Testis (tissue), 3 donors: Measurements from ENCODE around the gene GNGT1. TPM values are rescaled to one million over a fixed set of nuclear protein-coding genes. Genes with fewer than 3 reads are reported as not detected.

Experiments
- DNase-seq: peaks from one replicate; pipeline ENCODE4 v3.0.0-alpha.2; 2019
- H3K27ac ChIP-seq, 2 donors: fragments of 200-600 bp; sonication (generic); one replicate each; pipeline ENCODE4 v1.5.1; 2019
- H3K27me3 ChIP-seq: fragments of 200-600 bp; sonication (generic); one replicate; pipeline ENCODE4 v1.5.1; 2019
- H3K36me3 ChIP-seq: fragments of 200-600 bp; sonication (generic); one replicate; pipeline ENCODE4 v1.5.1; 2017; ENCODE audit warnings: low read depth; ENCODE audit errors: missing control alignments
- H3K4me1 ChIP-seq: fragments of 200-600 bp; sonication (generic); one replicate; pipeline ENCODE4 v1.5.1; 2019
- H3K4me3 ChIP-seq, 2 donors: fragments of 200-600 bp; sonication (generic); one replicate each; pipeline ENCODE4 v1.5.1; 2017 to 2019
- H3K9me3 ChIP-seq: fragments of 200-600 bp; sonication (generic); one replicate; pipeline ENCODE4 v1.5.1; 2017
- POLR2A ChIP-seq: fragments of 450-650 bp; IDR thresholded peaks from one replicate; pipeline ENCODE4 v1.6.1; 2017; ENCODE audit warnings: antibody characterized with exemption, mild to moderate bottlenecking, moderate library complexity
- WGBS, 2 donors: methylation state at CpG; one replicate each; pipeline ENCODE4 v1.1.5; 2018; 5-methylcytosine and 5-hydroxymethylcytosine counted together
- intact Hi-C: fragments of 100-400 bp; cut with DNase I; formaldehyde crosslinking; loops from one replicate; pipeline ENCODE4 v1.15.1; 2023; ENCODE audit warnings: low total_unique reads
- polyA plus RNA-seq: library from polyadenylated mRNA; stranded (reverse); fragments of 350-450 nt; fragmentation: Illumina TruSeq; extraction: RNeasy Lipid Tissue Mini Kit (QIAGEN cat#74804); gene quantifications from one replicate; pipeline ENCODE4 v1.2.3, GENCODE V29; 2014; ENCODE audit warnings: low read depth, low replicate concordance; ENCODE audit not compliant: insufficient read depth
- total RNA-seq, 2 donors: library from RNA; depleted of rRNA; stranded (reverse); fragments of >200 nt; gene quantifications; one replicate each; pipeline ENCODE4 v1.2.3, GENCODE V29; 2016
- TF ChIP-seq, protein P1 (sequence below), 3 experiments: fragments of 450-650 bp in 2 of 3; fragments of 200-600 bp in 1 of 3; sonication (generic) in 1 of 3; IDR thresholded peaks; one replicate each; pipeline ENCODE4 v1.5.1; 2016 to 2019; ENCODE audit warnings: antibody characterized with exemption in 3 of 3, mild to moderate bottlenecking in 2 of 3, moderate library complexity in 1 of 3

Gene GNGT1
- total and polyA plus RNA-seq, 3 donors from 2014 or later: not detected

DNA sequence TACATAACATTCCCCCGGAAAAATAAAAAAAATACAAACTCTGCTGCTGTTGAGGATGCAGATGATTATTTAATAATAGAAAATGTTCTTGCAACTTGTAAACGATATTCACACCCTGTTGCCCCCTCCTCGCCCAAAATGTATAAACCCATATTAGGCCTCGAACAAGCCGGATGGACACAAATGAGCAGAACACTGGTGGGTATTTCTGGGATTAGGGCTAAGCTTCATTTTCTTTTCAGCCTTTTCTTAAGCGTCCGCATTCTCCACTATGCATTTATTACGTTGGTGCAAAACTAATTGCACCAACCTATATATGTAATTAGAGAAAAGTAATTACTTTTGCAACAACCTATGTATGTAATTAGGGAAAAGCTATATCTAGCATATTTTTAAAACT, 14.8 kb downstream of the GNGT1 start:
- DNase-seq: no peak
- Histone ChIP-seq H3K27me3 (no peaks in the 10 kb centered on the region), H3K36me3 (no peaks in the 10 kb centered on the region), H3K9me3 (no peaks in the 10 kb centered on the region), H3K27ac (peak overlapping the region; percentile 79 to 93), H3K4me3 (peak overlapping the region; percentile 62 to 67), H3K4me1 (no peaks in the 10 kb centered on the region)
- intact Hi-C loops: no loop called here
- 15 to 30% methylated on average over 8 of the region's 8 CpGs for WGBS, 2 donors
- TF ChIP-seq, protein P1, sequence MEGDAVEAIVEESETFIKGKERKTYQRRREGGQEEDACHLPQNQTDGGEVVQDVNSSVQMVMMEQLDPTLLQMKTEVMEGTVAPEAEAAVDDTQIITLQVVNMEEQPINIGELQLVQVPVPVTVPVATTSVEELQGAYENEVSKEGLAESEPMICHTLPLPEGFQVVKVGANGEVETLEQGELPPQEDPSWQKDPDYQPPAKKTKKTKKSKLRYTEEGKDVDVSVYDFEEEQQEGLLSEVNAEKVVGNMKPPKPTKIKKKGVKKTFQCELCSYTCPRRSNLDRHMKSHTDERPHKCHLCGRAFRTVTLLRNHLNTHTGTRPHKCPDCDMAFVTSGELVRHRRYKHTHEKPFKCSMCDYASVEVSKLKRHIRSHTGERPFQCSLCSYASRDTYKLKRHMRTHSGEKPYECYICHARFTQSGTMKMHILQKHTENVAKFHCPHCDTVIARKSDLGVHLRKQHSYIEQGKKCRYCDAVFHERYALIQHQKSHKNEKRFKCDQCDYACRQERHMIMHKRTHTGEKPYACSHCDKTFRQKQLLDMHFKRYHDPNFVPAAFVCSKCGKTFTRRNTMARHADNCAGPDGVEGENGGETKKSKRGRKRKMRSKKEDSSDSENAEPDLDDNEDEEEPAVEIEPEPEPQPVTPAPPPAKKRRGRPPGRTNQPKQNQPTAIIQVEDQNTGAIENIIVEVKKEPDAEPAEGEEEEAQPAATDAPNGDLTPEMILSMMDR (IDR thresholded peaks at IDR 0.05): no peak
- TF ChIP-seq POLR2A: no peak

DNA sequence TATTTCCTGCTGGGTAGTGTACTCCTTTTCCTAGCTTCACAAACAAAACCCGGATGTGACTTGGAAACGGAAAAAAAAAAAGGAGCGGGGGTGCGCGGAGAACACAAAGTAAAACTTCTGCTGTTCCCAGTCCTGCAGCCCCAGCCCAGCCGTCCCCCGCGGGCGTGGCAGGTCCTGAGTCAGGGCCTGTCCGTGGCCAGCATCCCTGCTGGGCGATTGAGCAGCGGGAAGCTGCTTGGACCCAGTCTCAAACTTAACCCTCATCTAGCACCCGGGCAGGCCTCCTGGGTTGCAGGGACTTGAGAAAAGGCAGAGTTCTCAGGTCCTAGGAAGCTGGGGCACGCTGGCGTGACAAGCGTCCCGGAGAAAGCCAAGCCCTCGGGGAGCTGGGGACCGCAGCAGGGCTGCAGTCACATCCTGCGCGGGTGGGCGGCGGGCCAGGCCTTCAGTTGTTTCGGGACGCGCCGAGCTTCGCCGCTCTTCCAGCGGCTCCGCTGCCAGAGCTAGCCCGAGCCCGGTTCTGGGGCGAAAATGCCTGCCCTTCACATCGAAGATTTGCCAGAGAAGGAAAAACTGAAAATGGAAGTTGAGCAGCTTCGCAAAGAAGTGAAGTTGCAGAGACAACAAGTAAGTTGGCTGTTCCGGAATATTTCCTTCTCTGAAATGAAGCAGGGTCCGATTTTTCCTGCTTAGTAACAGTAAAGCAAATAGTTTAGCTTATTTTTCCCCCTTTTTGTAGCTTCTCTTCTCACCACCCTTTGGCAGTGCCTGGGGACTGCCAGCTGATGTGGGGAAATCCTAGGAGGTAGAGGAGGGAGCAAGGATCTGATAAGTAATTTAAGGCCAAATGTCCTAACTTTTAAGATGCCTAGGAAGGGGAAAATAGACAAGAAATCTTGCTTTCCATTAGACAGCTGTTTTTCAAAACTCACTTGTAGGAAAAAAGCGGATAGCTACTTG, 15.5 kb downstream of the GNGT1 start, which contains the start of gene GNG11:
Gene GNG11 (plus strand): TSS at position 129 of the 960 bp plus-strand sequence. CDS start 403 bp downstream, at position 532.
- Histone ChIP-seq H3K4me1 (no peaks in the 10 kb centered on the region), H3K9me3 (no peaks in the 10 kb centered on the region), H3K4me3 (peak within 1 kb of the TSS; percentile 62 to 67), H3K27me3 (no peaks in the 10 kb centered on the region), H3K27ac (peak within 1 kb of the TSS; percentile 79 to 93), H3K36me3 (no peaks in the 10 kb centered on the region)
- peak; percentile 81 for DNase-seq
- intact Hi-C loops: no loop called here
- TF ChIP-seq, protein P1 (IDR thresholded peaks at IDR 0.05): no peak
- no peak for TF ChIP-seq POLR2A
- 1 to 3% methylated on average over 39 of the region's 39 CpGs for WGBS, 2 donors

DNA sequence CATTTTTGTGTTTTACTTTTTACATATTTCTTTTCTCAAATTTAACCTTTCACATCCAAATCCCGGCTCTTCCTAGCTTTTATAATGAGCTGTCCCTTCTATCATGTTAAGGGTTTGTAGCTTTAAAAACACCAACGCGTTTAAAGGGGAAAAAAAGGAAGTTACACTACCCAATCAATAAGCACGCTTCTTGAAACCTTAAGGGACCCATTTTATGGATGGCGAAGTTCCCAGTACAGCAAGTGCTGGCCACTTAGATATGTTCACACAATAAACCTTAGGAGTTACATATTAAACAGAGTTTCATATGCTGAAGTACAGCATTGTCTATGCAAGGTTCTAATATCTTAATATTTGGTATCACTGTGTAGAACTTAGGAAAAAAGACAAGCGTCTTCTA, 16.9 kb downstream of the GNGT1 start:
- TF ChIP-seq POLR2A: no peak
- TF ChIP-seq, protein P1 (IDR thresholded peaks at IDR 0.05): no peak

DNA sequence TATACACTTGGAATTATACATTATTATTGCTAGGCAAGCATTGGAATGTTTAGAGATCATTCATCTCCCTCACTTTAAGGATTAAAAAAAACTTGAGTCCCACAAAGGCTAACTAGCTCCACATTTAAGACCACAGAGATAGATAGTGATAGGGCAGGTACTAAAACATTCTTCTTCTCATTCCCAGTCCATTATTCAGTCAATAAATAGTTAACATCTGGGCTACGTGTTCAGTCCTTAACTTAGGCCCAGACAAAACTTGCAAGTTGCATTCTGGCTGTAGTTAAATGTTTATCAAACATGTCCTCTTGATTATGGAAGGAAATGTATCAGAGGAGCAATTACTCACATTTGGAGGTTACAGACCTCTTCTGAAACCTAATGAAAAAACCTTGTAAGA, 17.6 kb downstream of the GNGT1 start:
- intact Hi-C loops: no loop called here
- no peak overlapping the region for H3K4me3 ChIP-seq
- no peaks in the 10 kb centered on the region for H3K36me3 ChIP-seq
- H3K27ac ChIP-seq: peak overlapping the region in 1 of 2 donors; percentile 7
- H3K9me3 ChIP-seq: no peaks in the 10 kb centered on the region
- H3K27me3 ChIP-seq: no peaks in the 10 kb centered on the region
- H3K4me1 ChIP-seq: no peaks in the 10 kb centered on the region
- no peak for TF ChIP-seq POLR2A
- TF ChIP-seq, protein P1 (IDR thresholded peaks at IDR 0.05): no peak
- 10 to 23% methylated on average over 1 of the region's 1 CpG for WGBS, 2 donors
- DNase-seq: no peak

More for the DNA sequence above, 16.9 kb downstream of the GNGT1 start:
- no peak for DNase-seq
- Histone ChIP-seq H3K27ac (peak overlapping the region in 1 of 2 donors; percentile 7), H3K4me3 (no peak overlapping the region), H3K4me1 (no peaks in the 10 kb centered on the region), H3K9me3 (no peaks in the 10 kb centered on the region), H3K27me3 (no peaks in the 10 kb centered on the region), H3K36me3 (no peaks in the 10 kb centered on the region)
- 27 to 39% methylated on average over 6 of the region's 6 CpGs for WGBS, 2 donors
- intact Hi-C loops: no loop called here
